ENCODE measurements around the gene MAML3. TPM values are rescaled to one million over a fixed set of nuclear protein-coding genes. Genes with fewer than 3 reads are reported as not detected.

Gene MAML3
- total and polyA plus RNA-seq, 5 donors from 2014 or later, result 0.11 to 1.1 (median 0.16) TPM; not detected in 1

DNA sequence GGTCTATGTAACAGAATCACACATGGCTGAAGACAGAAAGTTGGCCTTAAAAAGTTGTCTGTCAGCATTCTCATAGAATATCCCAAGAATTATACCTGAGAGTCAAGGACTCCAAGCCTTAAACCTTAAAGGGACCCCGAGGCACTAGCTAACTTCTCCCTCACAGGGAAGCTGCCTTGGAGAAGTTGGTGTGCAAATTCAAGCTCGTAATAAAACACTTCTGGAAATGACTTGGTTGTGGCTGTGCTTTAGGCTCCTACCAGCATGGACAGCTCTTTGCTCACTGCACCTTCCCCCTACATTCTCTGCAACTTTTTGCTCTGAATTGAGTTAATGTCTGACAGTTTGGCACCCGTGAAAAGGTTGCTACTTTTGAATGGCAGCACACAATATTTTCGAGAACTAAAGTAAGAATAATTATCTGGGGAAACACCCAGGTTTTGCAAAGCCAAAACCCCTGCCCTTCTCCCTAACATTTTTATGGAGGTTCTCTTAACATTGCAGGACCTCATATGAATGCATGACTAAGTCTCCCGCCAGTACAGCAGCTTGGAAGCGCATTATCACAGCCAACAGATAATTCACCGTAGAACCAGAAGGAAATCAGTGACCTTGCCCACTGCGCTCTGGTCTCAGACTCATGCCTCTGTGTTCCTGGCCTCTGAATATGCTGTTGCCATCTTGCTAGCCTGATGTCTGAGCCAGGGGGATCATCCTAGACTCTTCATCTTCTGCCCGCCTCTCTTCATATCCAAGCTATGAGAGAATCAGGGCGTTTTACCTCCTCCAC is 397.4 kb downstream of the MAML3 start:
- Mint-ChIP-seq H3K4me3 (no peak overlapping the region), H3K36me3 (no peaks in the 10 kb centered on the region), H3K27ac (no peak overlapping the region), H3K27me3 (peaks cover 5% of the 10 kb centered on the region), H3K9me3 (no peaks in the 10 kb centered on the region), H3K4me1 (peaks cover 0 to 10% (median 2%) of the 10 kb centered on the region in 4 donors)
- H3K9me3 ChIP-seq (ENCODE audit: control insufficient read depth in 2 of 2, low read length in 2 of 2), result no peaks in the 10 kb centered on the region
- H3K27me3 ChIP-seq (ENCODE audit: control insufficient read depth, insufficient read depth, low read length), result peaks cover 3% of the 10 kb centered on the region
- H3K27ac ChIP-seq (ENCODE audit: insufficient read depth, low read length, poor library complexity, severe bottlenecking), result no peak overlapping the region
- no peak overlapping the region for H3K4me3 ChIP-seq (ENCODE audit: low read depth, low read length)
- H3K4me1 ChIP-seq (ENCODE audit: control insufficient read depth, insufficient read depth, low read length, poor library complexity, severe bottlenecking), result no peaks in the 10 kb centered on the region
- no peaks in the 10 kb centered on the region for H3K36me3 ChIP-seq (ENCODE audit: control insufficient read depth, insufficient read depth, low read length)
- DNase-seq (no peak), ATAC-seq (ENCODE audit: low read depth in 2 of 2) (no peak)

DNA sequence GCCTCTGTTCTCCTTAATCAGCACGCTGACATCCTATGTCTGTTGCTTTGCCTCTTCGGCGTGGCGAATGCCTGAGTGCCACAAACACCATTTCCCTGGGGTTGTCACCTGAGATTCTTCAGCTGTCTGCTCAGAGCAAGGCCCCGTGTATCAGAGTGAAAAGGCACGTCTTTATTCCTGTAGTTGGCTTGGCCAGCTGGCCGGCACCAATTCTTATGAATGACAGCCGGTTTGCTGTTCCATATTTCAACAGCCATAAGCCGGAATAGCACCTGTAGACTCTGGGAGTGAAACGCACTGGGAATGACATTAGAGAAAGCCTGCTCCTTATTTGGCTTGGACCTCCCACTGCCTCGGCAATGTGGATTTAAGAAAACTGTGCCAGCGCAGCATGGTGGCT is 399.0 kb downstream of the MAML3 start:
- Histone ChIP-seq H3K27ac (ENCODE audit: insufficient read depth, low read length, poor library complexity, severe bottlenecking) (no peak overlapping the region), H3K27me3 (ENCODE audit: control insufficient read depth, insufficient read depth, low read length) (peaks cover 3% of the 10 kb centered on the region), H3K9me3 (ENCODE audit: control insufficient read depth in 2 of 2, low read length in 2 of 2) (no peaks in the 10 kb centered on the region), H3K4me3 (ENCODE audit: low read depth, low read length) (no peak overlapping the region), H3K36me3 (ENCODE audit: control insufficient read depth, insufficient read depth, low read length) (no peaks in the 10 kb centered on the region), H3K4me1 (ENCODE audit: control insufficient read depth, insufficient read depth, low read length, poor library complexity, severe bottlenecking) (no peaks in the 10 kb centered on the region)
- peaks cover 5% of the 10 kb centered on the region for H3K27me3 Mint-ChIP-seq
- peaks cover 0 to 10% (median 2%) of the 10 kb centered on the region in 4 donors for H3K4me1 Mint-ChIP-seq
- H3K27ac Mint-ChIP-seq, result no peak overlapping the region
- no peaks in the 10 kb centered on the region for H3K36me3 Mint-ChIP-seq
- H3K4me3 Mint-ChIP-seq, result no peak overlapping the region
- no peak for DNase-seq
- no peak for ATAC-seq (ENCODE audit: low read depth in 2 of 2)
- H3K9me3 Mint-ChIP-seq, result no peaks in the 10 kb centered on the region

DNA sequence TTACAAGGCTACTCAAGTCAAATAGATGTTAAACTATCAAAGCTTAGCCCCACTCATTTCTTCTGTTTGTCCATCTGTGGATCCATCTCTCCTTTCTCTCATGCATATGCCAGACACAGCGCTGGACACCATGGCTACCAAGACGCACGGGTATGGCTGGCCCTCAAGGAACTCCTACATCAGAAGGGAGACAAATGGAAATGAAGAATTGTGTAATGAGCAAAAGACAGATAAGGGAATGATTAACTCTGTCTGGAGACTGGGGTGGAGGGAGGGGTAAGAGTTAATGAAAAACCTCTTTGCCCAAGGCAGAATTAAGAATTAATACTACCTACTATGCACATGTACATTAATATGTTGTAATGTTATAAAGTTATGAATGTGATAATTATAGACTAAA is 400.3 kb downstream of the MAML3 start:
- H3K27ac ChIP-seq (ENCODE audit: insufficient read depth, low read length, poor library complexity, severe bottlenecking), result no peak overlapping the region
- DNase-seq, result no peak
- H3K4me1 ChIP-seq (ENCODE audit: control insufficient read depth, insufficient read depth, low read length, poor library complexity, severe bottlenecking), result no peaks in the 10 kb centered on the region
- H3K27me3 Mint-ChIP-seq, result peaks cover 10% of the 10 kb centered on the region
- H3K27ac Mint-ChIP-seq, result no peak overlapping the region
- no peak overlapping the region for H3K4me3 ChIP-seq (ENCODE audit: low read depth, low read length)
- no peak for ATAC-seq (ENCODE audit: low read depth in 2 of 2)
- H3K9me3 ChIP-seq (ENCODE audit: control insufficient read depth in 2 of 2, low read length in 2 of 2), result no peaks in the 10 kb centered on the region
- H3K36me3 ChIP-seq (ENCODE audit: control insufficient read depth, insufficient read depth, low read length), result no peaks in the 10 kb centered on the region
- peaks cover 3% of the 10 kb centered on the region for H3K27me3 ChIP-seq (ENCODE audit: control insufficient read depth, insufficient read depth, low read length)
- no peak overlapping the region for H3K4me3 Mint-ChIP-seq
- H3K9me3 Mint-ChIP-seq, result no peaks in the 10 kb centered on the region
- no peaks in the 10 kb centered on the region for H3K36me3 Mint-ChIP-seq
- peaks cover 0 to 10% (median 2%) of the 10 kb centered on the region in 4 donors for H3K4me1 Mint-ChIP-seq

DNA sequence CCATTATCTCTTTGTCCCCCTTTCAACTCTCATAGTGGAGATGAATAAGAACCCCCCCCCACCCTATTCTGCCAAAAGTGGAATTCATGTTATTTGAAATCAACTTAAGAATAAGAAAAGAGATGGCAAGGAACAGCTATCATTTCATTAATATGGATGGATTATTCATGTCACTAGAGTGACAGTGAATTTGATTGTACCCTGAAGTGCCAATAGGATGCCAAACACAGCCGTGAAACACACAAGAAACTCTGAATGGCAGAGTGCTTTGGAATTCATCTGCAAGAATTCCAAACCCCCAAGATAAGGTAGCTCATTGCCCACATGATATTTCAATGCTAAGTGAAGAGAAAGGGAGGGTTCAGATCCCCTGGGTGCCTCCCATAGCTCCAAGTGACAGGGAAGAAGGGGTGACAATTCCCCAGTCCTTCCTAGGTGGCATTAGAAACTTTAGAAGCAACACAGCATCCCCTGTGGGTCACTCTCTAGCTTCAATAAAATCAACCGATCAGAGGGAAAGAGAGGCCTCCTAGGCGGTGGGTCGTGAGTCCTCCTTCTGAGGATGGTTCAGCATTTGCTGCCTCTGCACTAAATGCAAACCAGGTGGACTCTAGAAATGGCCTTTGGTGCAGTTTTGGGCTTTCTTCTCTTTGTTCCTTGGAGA is 404.0 kb downstream of the MAML3 start:
- H3K9me3 Mint-ChIP-seq, result no peaks in the 10 kb centered on the region
- Histone ChIP-seq H3K27ac (ENCODE audit: insufficient read depth, low read length, poor library complexity, severe bottlenecking) (no peak overlapping the region), H3K4me3 (ENCODE audit: low read depth, low read length) (no peak overlapping the region), H3K36me3 (ENCODE audit: control insufficient read depth, insufficient read depth, low read length) (no peaks in the 10 kb centered on the region), H3K4me1 (ENCODE audit: control insufficient read depth, insufficient read depth, low read length, poor library complexity, severe bottlenecking) (no peaks in the 10 kb centered on the region), H3K27me3 (ENCODE audit: control insufficient read depth, insufficient read depth, low read length) (peaks cover 3% of the 10 kb centered on the region), H3K9me3 (ENCODE audit: control insufficient read depth in 2 of 2, low read length in 2 of 2) (no peaks in the 10 kb centered on the region)
- H3K4me1 Mint-ChIP-seq, result no peaks in the 10 kb centered on the region
- no peak overlapping the region for H3K4me3 Mint-ChIP-seq
- DNase-seq (no peak), ATAC-seq (ENCODE audit: low read depth in 2 of 2) (no peak)
- peaks cover 12% of the 10 kb centered on the region for H3K27me3 Mint-ChIP-seq
- no peaks in the 10 kb centered on the region for H3K36me3 Mint-ChIP-seq
- no peak overlapping the region for H3K27ac Mint-ChIP-seq

DNA sequence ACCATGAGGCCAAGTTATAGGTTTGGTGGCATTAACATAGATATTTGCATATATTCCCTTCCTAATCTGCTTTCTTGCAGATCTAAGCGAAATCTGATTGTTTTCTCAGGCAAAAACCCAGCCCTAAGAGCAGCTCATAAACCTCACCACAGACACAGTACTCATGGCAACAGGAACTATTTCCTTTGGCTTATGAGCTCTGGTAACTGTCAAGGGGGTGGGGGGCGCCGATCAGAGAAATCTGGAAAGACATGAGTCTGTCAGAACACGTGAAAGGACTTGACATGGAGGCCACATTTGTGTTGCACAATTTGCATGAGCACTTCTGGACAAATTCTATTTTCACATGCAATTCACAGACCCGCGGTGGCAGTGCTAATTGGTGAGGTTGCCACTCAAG is 404.6 kb downstream of the MAML3 start:
- H3K36me3 ChIP-seq (ENCODE audit: control insufficient read depth, insufficient read depth, low read length), result no peaks in the 10 kb centered on the region
- no peak overlapping the region for H3K4me3 ChIP-seq (ENCODE audit: low read depth, low read length)
- Mint-ChIP-seq H3K27ac (no peak overlapping the region), H3K4me1 (no peaks in the 10 kb centered on the region), H3K9me3 (no peaks in the 10 kb centered on the region), H3K27me3 (peaks cover 14% of the 10 kb centered on the region), H3K4me3 (no peak overlapping the region), H3K36me3 (no peaks in the 10 kb centered on the region)
- no peaks in the 10 kb centered on the region for H3K4me1 ChIP-seq (ENCODE audit: control insufficient read depth, insufficient read depth, low read length, poor library complexity, severe bottlenecking)
- no peak for ATAC-seq (ENCODE audit: low read depth in 2 of 2)
- no peak for DNase-seq
- H3K27me3 ChIP-seq (ENCODE audit: control insufficient read depth, insufficient read depth, low read length), result peaks cover 3% of the 10 kb centered on the region
- H3K9me3 ChIP-seq (ENCODE audit: control insufficient read depth in 2 of 2, low read length in 2 of 2), result no peaks in the 10 kb centered on the region
- H3K27ac ChIP-seq (ENCODE audit: insufficient read depth, low read length, poor library complexity, severe bottlenecking), result no peak overlapping the region

DNA sequence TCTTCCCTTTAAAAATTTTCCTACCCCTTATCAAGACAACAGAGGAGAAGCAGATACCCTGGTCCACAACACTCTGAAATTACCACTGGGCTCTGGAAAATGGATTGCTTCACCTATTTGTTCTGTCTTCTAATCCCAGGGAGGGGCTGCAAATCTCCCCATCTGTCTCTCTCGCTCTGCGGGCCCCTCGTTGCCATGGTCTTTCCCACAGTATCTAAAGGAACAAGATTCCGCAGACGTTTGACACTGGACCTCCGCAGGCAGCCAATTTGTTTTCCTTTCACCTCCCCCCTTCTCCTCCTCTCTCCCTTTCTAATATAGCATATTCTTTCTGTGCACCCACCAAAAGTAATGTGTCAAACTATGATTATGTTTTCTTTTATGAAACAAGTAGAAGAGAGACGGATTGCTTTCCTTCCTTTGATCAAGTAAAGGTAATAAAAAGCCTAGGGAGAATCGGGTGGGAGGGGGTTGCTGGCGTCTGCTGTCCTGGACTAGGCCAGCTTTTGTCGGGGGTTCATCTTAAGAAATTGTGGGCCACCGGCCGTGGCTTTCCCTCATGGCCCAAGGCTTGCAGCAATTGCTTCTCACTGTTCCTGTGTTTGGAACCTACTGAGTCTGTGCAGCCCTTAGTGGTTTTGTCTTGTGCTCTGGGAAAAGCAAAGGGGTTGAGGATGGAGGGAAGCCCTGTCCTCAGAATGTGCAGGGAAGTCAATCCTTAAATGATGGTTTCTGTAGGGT is 407.4 kb downstream of the MAML3 start:
- H3K4me1 ChIP-seq (ENCODE audit: control insufficient read depth, insufficient read depth, low read length, poor library complexity, severe bottlenecking), result no peaks in the 10 kb centered on the region
- no peak overlapping the region for H3K4me3 ChIP-seq (ENCODE audit: low read depth, low read length)
- H3K9me3 ChIP-seq (ENCODE audit: control insufficient read depth in 2 of 2, low read length in 2 of 2), result no peaks in the 10 kb centered on the region
- H3K4me3 Mint-ChIP-seq, result no peak overlapping the region
- H3K4me1 Mint-ChIP-seq, result no peaks in the 10 kb centered on the region
- H3K27me3 Mint-ChIP-seq, result peaks cover 13% of the 10 kb centered on the region
- no peak overlapping the region for H3K27ac Mint-ChIP-seq
- no peak for ATAC-seq (ENCODE audit: low read depth in 2 of 2)
- no peaks in the 10 kb centered on the region for H3K36me3 ChIP-seq (ENCODE audit: control insufficient read depth, insufficient read depth, low read length)
- H3K27me3 ChIP-seq (ENCODE audit: control insufficient read depth, insufficient read depth, low read length), result no peaks in the 10 kb centered on the region
- no peak overlapping the region for H3K27ac ChIP-seq (ENCODE audit: insufficient read depth, low read length, poor library complexity, severe bottlenecking)
- H3K9me3 Mint-ChIP-seq, result no peaks in the 10 kb centered on the region
- no peaks in the 10 kb centered on the region for H3K36me3 Mint-ChIP-seq
- no peak for DNase-seq

DNA sequence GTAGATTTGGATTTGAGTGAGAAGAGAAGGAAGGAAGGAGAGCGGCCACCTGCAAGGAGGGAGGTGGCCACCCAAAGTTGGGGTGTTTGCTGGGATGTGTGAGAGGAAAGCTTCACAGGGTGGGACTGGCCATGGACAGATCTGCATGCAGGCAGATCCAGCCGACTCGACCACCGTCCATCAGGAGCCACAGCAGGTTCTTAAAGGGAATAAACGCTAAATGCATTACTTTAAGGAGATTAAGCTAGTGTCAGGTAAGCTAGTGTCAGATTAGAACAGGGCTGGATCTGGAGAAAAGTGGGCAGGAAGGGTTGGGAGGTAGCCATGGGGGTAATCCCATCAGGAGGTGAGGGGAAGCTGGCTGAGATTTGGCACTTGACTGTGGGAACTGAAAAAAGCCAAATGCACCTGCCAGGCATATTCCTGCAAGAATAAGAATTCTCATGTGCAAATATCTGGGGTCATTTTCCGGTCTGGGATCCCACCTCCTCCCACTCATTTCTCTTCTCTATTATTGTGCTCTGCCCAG is 408.8 kb downstream of the MAML3 start:
- Histone ChIP-seq H3K9me3 (ENCODE audit: control insufficient read depth in 2 of 2, low read length in 2 of 2) (no peaks in the 10 kb centered on the region), H3K4me3 (ENCODE audit: low read depth, low read length) (no peak overlapping the region), H3K36me3 (ENCODE audit: control insufficient read depth, insufficient read depth, low read length) (no peaks in the 10 kb centered on the region), H3K27ac (ENCODE audit: insufficient read depth, low read length, poor library complexity, severe bottlenecking) (no peak overlapping the region), H3K4me1 (ENCODE audit: control insufficient read depth, insufficient read depth, low read length, poor library complexity, severe bottlenecking) (no peaks in the 10 kb centered on the region), H3K27me3 (ENCODE audit: control insufficient read depth, insufficient read depth, low read length) (no peaks in the 10 kb centered on the region)
- no peak for ATAC-seq (ENCODE audit: low read depth in 2 of 2)
- Mint-ChIP-seq H3K4me1 (no peaks in the 10 kb centered on the region), H3K4me3 (no peak overlapping the region), H3K9me3 (no peaks in the 10 kb centered on the region), H3K36me3 (no peaks in the 10 kb centered on the region), H3K27me3 (peaks cover 13% of the 10 kb centered on the region), H3K27ac (no peak overlapping the region)
- DNase-seq, result no peak

All from CD4-positive, CD25-positive, alpha-beta regulatory T cell (primary cell).